ENCODE data around the gene ZC3H7A. TPM values are rescaled to one million over a fixed set of nuclear protein-coding genes. Genes with fewer than 3 reads are reported as not detected.

The ZC3H7A gene
- total and polyA plus RNA-seq, 9 of the 15 experiments (the other 6 are each of a cell fraction or from before 2014, with no cell fraction given), result 19.8 to 49.1 (median 28.2) TPM

- BruUV-seq (replicated peaks), result no TSS peak
Observed at GRCh38 chr16:11708421-11708820, 88.6 kb downstream of the ZC3H7A start.

More at GRCh38 chr16:11708421-11708820, 88.6 kb downstream of the ZC3H7A start:
- Histone ChIP-seq H3K4me2 (ENCODE audit: insufficient read depth, low read length) (no peak overlapping the region), H3K4me1 (replicated peaks in 1 of 2; ENCODE audit: control insufficient read depth in 2 of 2, insufficient read depth in 2 of 2, low read length in 2 of 2) (peaks cover 5 to 12% of the 10 kb centered on the region in 2 experiments; a peak in 4 of 5 replicates), H3K27me3 (ENCODE audit: control insufficient read depth in 2 of 2, insufficient read depth in 2 of 2, low read length in 2 of 2) (no peaks in the 10 kb centered on the region), H3K9ac (ENCODE audit: insufficient read depth in 1 of 2, low read depth in 2 of 2, low read length in 2 of 2) (no peak overlapping the region), H3K79me2 (ENCODE audit: control insufficient read depth, insufficient read depth, low read length) (peaks cover 10% of the 10 kb centered on the region; the same call in 1 of the 3 replicates), H2AFZ (ENCODE audit: low read depth, low read length) (no peak overlapping the region), H3K36me3 (ENCODE audit: control insufficient read depth, insufficient read depth, low read length) (peaks cover 52% of the 10 kb centered on the region; the same call in 2 of the 3 replicates), H3K27ac (ENCODE audit: extremely low read depth, low read depth, low read length) (no peak overlapping the region), H3K4me3 (no peak overlapping the region), H4K20me1 (replicated peaks; ENCODE audit: control insufficient read depth, insufficient read depth, low read length) (0 out of 2 replicates have a peak, but pooled peaks cover 8% of the 10 kb centered on the region), H3K9me3 (replicated peaks; ENCODE audit: control insufficient read depth, insufficient read depth, low read depth, low read length) (no peaks in the 10 kb centered on the region), H3K9me1 (ENCODE audit: control insufficient read depth, insufficient read depth, low read length) (no peaks in the 10 kb centered on the region)
- ATAC-seq, result no peak
- 92% methylated on average over 1 of the region's 1 CpG for WGBS (ENCODE audit: insufficient coverage, low coverage, missing lambda C conversion rate)
- intact Hi-C loops (cut with micrococcal nuclease) (no loop called here), in situ Hi-C loops (cut with MboI) (no loop called here)
- CTCF ChIA-PET (ENCODE audit: low intra/inter-chr PET ratio), result no interaction called here
- FAIRE-seq, result no peak
- DNase-seq (ENCODE audit: extremely low read depth in 1 of 4, low spot score in 3 of 4), result no peak
- TF ChIP-seq, protein P1, sequence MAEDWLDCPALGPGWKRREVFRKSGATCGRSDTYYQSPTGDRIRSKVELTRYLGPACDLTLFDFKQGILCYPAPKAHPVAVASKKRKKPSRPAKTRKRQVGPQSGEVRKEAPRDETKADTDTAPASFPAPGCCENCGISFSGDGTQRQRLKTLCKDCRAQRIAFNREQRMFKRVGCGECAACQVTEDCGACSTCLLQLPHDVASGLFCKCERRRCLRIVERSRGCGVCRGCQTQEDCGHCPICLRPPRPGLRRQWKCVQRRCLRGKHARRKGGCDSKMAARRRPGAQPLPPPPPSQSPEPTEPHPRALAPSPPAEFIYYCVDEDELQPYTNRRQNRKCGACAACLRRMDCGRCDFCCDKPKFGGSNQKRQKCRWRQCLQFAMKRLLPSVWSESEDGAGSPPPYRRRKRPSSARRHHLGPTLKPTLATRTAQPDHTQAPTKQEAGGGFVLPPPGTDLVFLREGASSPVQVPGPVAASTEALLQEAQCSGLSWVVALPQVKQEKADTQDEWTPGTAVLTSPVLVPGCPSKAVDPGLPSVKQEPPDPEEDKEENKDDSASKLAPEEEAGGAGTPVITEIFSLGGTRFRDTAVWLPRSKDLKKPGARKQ (CRISPR knock-in tag; IDR thresholded peaks at IDR 0.05), result no peak
- TF ChIP-seq FOXJ2 (tag; IDR thresholded peaks at IDR 0.05) (no peak), HLTF (IDR thresholded peaks at IDR 0.05) (no peak), MEF2A (IDR thresholded peaks at IDR 0.05; ENCODE audit: control insufficient read depth, low read depth, low read length) (no peak), RUNX1 (IDR thresholded peaks at IDR 0.05; ENCODE audit: low read depth) (no peak)
- POLR2A ChIA-PET, result interaction anchor here (0.5 to 1.6 kb wide), 5 partner anchors 14 to 161 kb away, joined by 3 to 5 read pairs (median 3); partner anchors contain the start of gene TXNDC11
